B cell (primary cell): ENCODE results near the gene PLXNB2. TPM values are rescaled to one million over a fixed set of nuclear protein-coding genes. Genes with fewer than 3 reads are reported as not detected.

Source experiments
- ATAC-seq: fragments of 200-7000 bp; cut with Tn5 transposase; one replicate; pipeline ENCODE4 v1.10.0; 2021; ENCODE audit warnings: low read depth, mild to moderate bottlenecking, moderate number of reproducible peaks, moderate library complexity
- CTCF ChIA-PET: fragments of 350-600 bp; sonication (Branson Sonifier 250); formaldehyde crosslinking; loops from one replicate; lab custom pipeline; 2021; ENCODE audit warnings: antibody characterized with exemption, inconsistent platforms; lab: Charles Lee
- POLR2A ChIA-PET: fragments of 350-600 bp; sonication (Branson Sonifier 250); formaldehyde crosslinking; loops from one replicate; lab custom pipeline; 2021; ENCODE audit warnings: antibody characterized with exemption; lab: Charles Lee
- DNase-seq: peaks from one replicate; pipeline ENCODE4 v3.0.0; 2013
- H2AFZ ChIP-seq: 2 replicates; pipeline ENCODE4 v1.6.1; 2012; ENCODE audit warnings: mild to moderate bottlenecking, low read depth, low read length; ENCODE audit not compliant: insufficient read depth, poor library complexity, severe bottlenecking
- H3K27ac ChIP-seq, 2 donors: 1 replicate in 1 of 2; 2 replicates in 1 of 2; pipeline ENCODE4 v1.5.1; 2012 to 2013; ENCODE audit warnings: low read length in 2 of 2, mild to moderate bottlenecking in 2 of 2, moderate library complexity in 1 of 2
- H3K27me3 ChIP-seq, 4 experiments: fragments of 200-600 bp in 1 of 4; sonication (generic) in 1 of 4; replicated peaks in 1 of 4; 1 replicate in 2 of 4; 2 replicates in 2 of 4; pipeline versions ENCODE4 v1.6.1 to v1.7.0; 2013 to 2016; ENCODE audit warnings: low read length in 3 of 4, mild to moderate bottlenecking in 2 of 4, mixed read lengths in 1 of 4, moderate library complexity in 1 of 4; ENCODE audit not compliant: insufficient read depth in 4 of 4, control insufficient read depth in 3 of 4; ENCODE audit errors: control extremely low read depth in 1 of 4
- H3K36me3 ChIP-seq, 2 experiments: replicated peaks in 1 of 2; 1 replicate in 1 of 2; 2 replicates in 1 of 2; pipeline versions ENCODE4 v1.6.1 to v1.7.1; 2013; ENCODE audit warnings: low read length in 1 of 2; ENCODE audit not compliant: insufficient read depth in 2 of 2, control insufficient read depth in 1 of 2; ENCODE audit errors: control extremely low read depth in 1 of 2, extremely low read depth in 1 of 2
- H3K4me1 ChIP-seq, 2 donors: fragments of 200-600 bp in 1 of 2; sonication (generic) in 1 of 2; 1 replicate in 1 of 2; 2 replicates in 1 of 2; pipeline versions ENCODE4 v1.5.1 to v1.6.1; 2013 to 2017; ENCODE audit warnings: low read length in 2 of 2; ENCODE audit not compliant: control insufficient read depth in 2 of 2, insufficient read depth in 2 of 2
- H3K4me2 ChIP-seq: replicated peaks from 2 replicates; pipeline ENCODE3; 2012; ENCODE audit warnings: mild to moderate bottlenecking, low read depth, low read length; ENCODE audit not compliant: poor library complexity, severe bottlenecking
- H3K4me3 ChIP-seq, 5 experiments: fragments of 200-600 bp in 1 of 5; sonication (generic) in 1 of 5; 1 replicate in 3 of 5; 2 replicates in 2 of 5; pipeline versions ENCODE4 v1.5.1 to v1.7.0; 2011 to 2016; ENCODE audit warnings: low read length in 4 of 5, mild to moderate bottlenecking in 4 of 5, low read depth in 2 of 5, control low read depth in 1 of 5, moderate library complexity in 1 of 5; ENCODE audit not compliant: insufficient read depth in 1 of 5; ENCODE audit errors: control extremely low read depth in 1 of 5, extremely low read depth in 1 of 5
- H3K79me2 ChIP-seq: fragments of 200-600 bp; sonication (generic); one replicate; pipeline ENCODE4 v1.6.0; 2016; ENCODE audit warnings: low read length; ENCODE audit not compliant: control insufficient read depth, insufficient read depth
- H3K9ac ChIP-seq: fragments of 200-600 bp; sonication (generic); 2 replicates; pipeline ENCODE4 v1.6.1; 2017; ENCODE audit warnings: mild to moderate bottlenecking, low read length, moderate library complexity
- H3K9me3 ChIP-seq, 3 donors: one replicate each; pipeline versions ENCODE4 v1.6.1 to v1.7.1; 2013; ENCODE audit warnings: low read length in 2 of 3; ENCODE audit not compliant: control insufficient read depth in 2 of 3, insufficient read depth in 1 of 3; ENCODE audit errors: control extremely low read depth in 1 of 3
- H4K20me1 ChIP-seq: 2 replicates; pipeline ENCODE4 v1.6.0; 2012; ENCODE audit warnings: mild to moderate bottlenecking, low read length; ENCODE audit not compliant: insufficient read depth, control insufficient read depth, poor library complexity, severe bottlenecking
- H3K27ac Mint-ChIP-seq: one replicate; pipeline ENCODE4 v1.8.0; 2021; ENCODE audit warnings: mixed read lengths
- H3K27me3 Mint-ChIP-seq: one replicate; pipeline ENCODE4 v1.8.0; 2021; ENCODE audit warnings: mixed read lengths
- H3K4me1 Mint-ChIP-seq: one replicate; pipeline ENCODE4 v1.8.0; 2021; ENCODE audit warnings: mixed read lengths
- H3K4me3 Mint-ChIP-seq: one replicate; pipeline ENCODE4 v1.8.0; 2021; ENCODE audit warnings: mixed read lengths
- H3K9me3 Mint-ChIP-seq: one replicate; pipeline ENCODE4 v1.8.0; 2022; ENCODE audit warnings: mixed read lengths; ENCODE audit not compliant: insufficient read depth
- CTCF ChIP-seq: fragments of 200-600 bp; IDR thresholded peaks from one replicate; pipeline ENCODE4 v1.8.0; 2022; ENCODE audit warnings: antibody characterized with exemption, mild to moderate bottlenecking
- EZH2 ChIP-seq: IDR thresholded peaks from 2 replicates; pipeline ENCODE4 v1.6.1; 2012; ENCODE audit warnings: borderline replicate concordance, low read depth, mild to moderate bottlenecking, moderate library complexity, low read length; ENCODE audit not compliant: insufficient read depth, poor library complexity, severe bottlenecking
- WGBS: methylation state at CpG from one replicate; pipeline ENCODE4 v1.1.5; 2013; ENCODE audit warnings: missing lambda C conversion rate; ENCODE audit not compliant: insufficient coverage; 5-methylcytosine and 5-hydroxymethylcytosine counted together
- intact Hi-C: fragments of 100-400 bp; cut with micrococcal nuclease; formaldehyde crosslinking; loops from one replicate; pipeline ENCODE4 v1.10.0; 2022
- polyA plus RNA-seq: library from polyadenylated mRNA; depleted of rRNA; stranded (reverse); fragments of >200 nt; gene quantifications from 2 replicates; pipeline ENCODE4 v1.2.3, GENCODE V29; 2012
- total RNA-seq, 2 donors: library from RNA; stranded (reverse); fragments of 120-200 nt in 1 of 2; gene quantifications; 1 replicate in 1 of 2; 2 replicates in 1 of 2; pipeline versions ENCODE4 v1.2.3 to v1.2.4, GENCODE V29; 2013 to 2022

Gene PLXNB2
- total and polyA plus RNA-seq, 2 donors (not counting 1 experiment from before 2014, with no cell fraction given), result 5.2 to 31.4 TPM

DNA sequence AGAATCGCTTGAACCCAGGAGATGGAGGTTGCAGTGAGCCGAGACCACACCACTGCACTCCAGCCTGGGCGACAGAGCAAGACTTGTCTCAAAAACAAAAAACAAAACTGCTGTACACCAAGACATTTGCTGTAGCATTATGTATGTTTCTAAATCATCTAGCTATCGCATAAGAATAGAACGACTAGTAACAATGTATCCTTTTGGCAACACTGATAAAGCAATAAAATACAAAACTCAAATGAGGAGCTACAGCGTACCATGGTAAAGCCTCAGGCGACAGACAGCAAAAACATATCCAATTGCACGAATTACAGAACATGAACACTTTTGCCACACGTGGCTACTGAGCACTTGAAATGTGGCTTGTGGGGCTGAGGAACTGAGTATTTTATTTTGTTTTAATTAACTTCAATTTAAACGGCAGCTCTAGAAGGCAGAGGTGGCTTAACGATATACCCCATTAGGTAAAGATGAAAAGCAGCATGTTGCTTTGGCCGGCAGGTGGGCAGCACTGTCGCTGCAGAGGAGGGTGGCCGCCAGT lies 65.0 kb downstream of the PLXNB2 start:
- peak overlapping the region; percentile 19 for H3K9ac ChIP-seq

More for the DNA sequence above, 65.0 kb downstream of the PLXNB2 start:
- peaks cover 0 to 32% of the 10 kb centered on the region in 2 experiments for H3K36me3 ChIP-seq
- Mint-ChIP-seq H3K27me3 (no peaks in the 10 kb centered on the region), H3K9me3 (no peaks in the 10 kb centered on the region), H3K4me1 (peaks cover 36% of the 10 kb centered on the region), H3K4me3 (peak overlapping the region; percentile 96), H3K27ac (peak overlapping the region; percentile 53)
- peaks cover 74% of the 10 kb centered on the region for H4K20me1 ChIP-seq
- 64% methylated on average over 5 of the region's 14 CpGs for WGBS
- CTCF ChIA-PET, result interaction anchor here (0.7 to 2.6 kb wide), 15 partner anchors 9 to 474 kb away, joined by 3 to 20 read pairs (median 5); partner anchors contain the start of genes DENND6B, HDAC10 and SCO2
- no peak for DNase-seq
- H3K4me2 ChIP-seq, result peak overlapping the region; percentile 93
- no peaks in the 10 kb centered on the region for H3K27me3 ChIP-seq
- H2AFZ ChIP-seq, result no peak overlapping the region
- ATAC-seq, result no peak
- no peak overlapping the region for H3K27ac ChIP-seq
- H3K4me3 ChIP-seq, result peak overlapping the region in 3 of 5 experiments; percentile 12 to 48 (median 25)
- TF ChIP-seq CTCF (no peak), EZH2 (no peak)
- intact Hi-C loops, result no loop called here
- H3K4me1 ChIP-seq, result peaks cover 30 to 50% of the 10 kb centered on the region in 2 donors
- H3K9me3 ChIP-seq, result no peaks in the 10 kb centered on the region
- POLR2A ChIA-PET, result interaction anchor here (0.7 kb wide), 1 partner anchor 44 kb away, joined by 3 read pairs; no protein-coding TSS in a partner anchor
- H3K79me2 ChIP-seq, result peaks cover 89% of the 10 kb centered on the region
